ENCODE measurements around the gene TP53I3. TPM values are rescaled to one million over a fixed set of nuclear protein-coding genes. Genes with fewer than 3 reads are reported as not detected.
"Not testable (repeated sequence)": the region's sequence is repeated elsewhere in the genome, so short reads cannot be mapped to it uniquely, and the experiment has no call there.

Gene TP53I3
- total RNA-seq, 6 experiments from 2014 or later, result 51.1 to 66.8 (median 61.4) TPM

GRCh38 chr2:24046599-24046929 lies 38.1 kb downstream of the TP53I3 start:
- peaks cover 31% of the 10 kb centered on the region for H3K4me1 Mint-ChIP-seq (ENCODE audit: low read depth)
- DNase-seq, result no peak
- H3K9me3 Mint-ChIP-seq, result no peaks in the 10 kb centered on the region
- no peak overlapping the region for H3K27ac Mint-ChIP-seq
- H3K36me3 Mint-ChIP-seq (ENCODE audit: low read depth), result peaks cover 6% of the 10 kb centered on the region; the same call in 1 of the 2 replicates
- no peak for TF ChIP-seq CTCF (IDR thresholded peaks at IDR 0.05)
- no peaks in the 10 kb centered on the region; the same call in 1 of the 2 replicates for H3K27me3 Mint-ChIP-seq (ENCODE audit: insufficient read depth)
- H3K4me3 Mint-ChIP-seq, result peak overlapping the region; percentile 96

- DNase-seq, result no peak
- H3K4me3 Mint-ChIP-seq, result peak overlapping the region; percentile 96
- no peaks in the 10 kb centered on the region for H3K9me3 Mint-ChIP-seq
- no peak for TF ChIP-seq CTCF (IDR thresholded peaks at IDR 0.05)
- peaks cover 31% of the 10 kb centered on the region for H3K4me1 Mint-ChIP-seq (ENCODE audit: low read depth)
- peaks cover 6% of the 10 kb centered on the region; the same call in 1 of the 2 replicates for H3K36me3 Mint-ChIP-seq (ENCODE audit: low read depth)
- H3K27ac Mint-ChIP-seq, result no peak overlapping the region
- no peaks in the 10 kb centered on the region; the same call in 1 of the 2 replicates for H3K27me3 Mint-ChIP-seq (ENCODE audit: insufficient read depth)
Measured at GRCh38 chr2:24045511-24046508, 38.8 kb downstream of the TP53I3 start.

- not testable (repeated sequence) for H3K27me3 Mint-ChIP-seq (ENCODE audit: insufficient read depth); H3K4me3 Mint-ChIP-seq; H3K27ac Mint-ChIP-seq; DNase-seq; H3K9me3 Mint-ChIP-seq
- H3K36me3 Mint-ChIP-seq (ENCODE audit: low read depth), result peaks cover 18% of the 10 kb centered on the region
- peaks cover 32% of the 10 kb centered on the region for H3K4me1 Mint-ChIP-seq (ENCODE audit: low read depth)
Measured at GRCh38 chr2:24043133-24043532, 41.5 kb downstream of the TP53I3 start.

GRCh38 chr2:24040511-24040910 lies 44.1 kb downstream of the TP53I3 start:
- DNase-seq, result no peak
- Mint-ChIP-seq H3K4me3 (no peak overlapping the region), H3K27ac (no peak overlapping the region), H3K4me1 (ENCODE audit: low read depth) (peaks cover 24% of the 10 kb centered on the region), H3K27me3 (ENCODE audit: insufficient read depth) (no peaks in the 10 kb centered on the region), H3K36me3 (ENCODE audit: low read depth) (peaks cover 26% of the 10 kb centered on the region), H3K9me3 (no peaks in the 10 kb centered on the region)
- no peak for TF ChIP-seq CTCF (IDR thresholded peaks at IDR 0.05)

- no peaks in the 10 kb centered on the region for H3K9me3 Mint-ChIP-seq
- H3K27ac Mint-ChIP-seq, result no peak overlapping the region
- no peak for DNase-seq
- no peak for TF ChIP-seq CTCF (IDR thresholded peaks at IDR 0.05)
- peaks cover 26% of the 10 kb centered on the region for H3K36me3 Mint-ChIP-seq (ENCODE audit: low read depth)
- H3K4me3 Mint-ChIP-seq, result no peak overlapping the region
- peaks cover 17% of the 10 kb centered on the region for H3K4me1 Mint-ChIP-seq (ENCODE audit: low read depth)
- H3K27me3 Mint-ChIP-seq (ENCODE audit: insufficient read depth), result no peaks in the 10 kb centered on the region
Measured at GRCh38 chr2:24038786-24039499, 45.7 kb downstream of the TP53I3 start.

Other genes starting within 250 kb of the TP53I3 start
- gene ATAD2B, start 157.7 kb downstream of the TP53I3 start, total RNA-seq (2021; fragmentation: NEBNext Ultra II Directional; extraction: Animal tissue kit (Norgen Biotek cat#: 25700)), result 1 to 10 TPM; 4.8 to 6.1 (median 4.9) TPM
- 10 to 100 TPM; 11.2 to 15.8 (median 13.6) TPM for gene UBXN2A, start 144.4 kb downstream of the TP53I3 start, total RNA-seq (2021; fragmentation: NEBNext Ultra II Directional; extraction: Animal tissue kit (Norgen Biotek cat#: 25700))
- gene MFSD2B, start 74.7 kb downstream of the TP53I3 start, total RNA-seq (2021; fragmentation: NEBNext Ultra II Directional; extraction: Animal tissue kit (Norgen Biotek cat#: 25700)), result under 1 TPM; 0.18 to 0.35 (median 0.24) TPM
- 10 to 100 TPM; 12.0 to 19.4 (median 13.5) TPM for gene WDCP, start 37.4 kb downstream of the TP53I3 start, total RNA-seq (2021; fragmentation: NEBNext Ultra II Directional; extraction: Animal tissue kit (Norgen Biotek cat#: 25700))
- 1 to 10 TPM; 4.0 to 6.9 (median 5.2) TPM for gene FKBP1B, start 35.1 kb downstream of the TP53I3 start, total RNA-seq (2021; fragmentation: NEBNext Ultra II Directional; extraction: Animal tissue kit (Norgen Biotek cat#: 25700))
- 100 to 1,000 TPM; 112 to 139 (median 126) TPM for gene SF3B6, start 8.5 kb downstream of the TP53I3 start, total RNA-seq (2021; fragmentation: NEBNext Ultra II Directional; extraction: Animal tissue kit (Norgen Biotek cat#: 25700))
- gene PFN4, start 38.5 kb upstream of the TP53I3 start, total RNA-seq (2021; fragmentation: NEBNext Ultra II Directional; extraction: Animal tissue kit (Norgen Biotek cat#: 25700)), result 1 to 10 TPM in 1 of 6 experiments, under 1 TPM in 5; 0.64 to 1.1 (median 0.90) TPM
- 10 to 100 TPM in 1 of 6 experiments, 1 to 10 TPM in 5; 8.3 to 11.8 (median 8.9) TPM for gene FAM228B, start 38.6 kb upstream of the TP53I3 start, total RNA-seq (2021; fragmentation: NEBNext Ultra II Directional; extraction: Animal tissue kit (Norgen Biotek cat#: 25700))
- not detected for gene FAM228A, start 90.2 kb upstream of the TP53I3 start, total RNA-seq (2021; fragmentation: NEBNext Ultra II Directional; extraction: Animal tissue kit (Norgen Biotek cat#: 25700))

Measured in HFFc6 (cell line).